GM21367 (cell line): Measurements from ENCODE around the gene SHLD1.
"Not testable (repeated sequence)": the region's sequence is repeated elsewhere in the genome, so short reads cannot be mapped to it uniquely, and the experiment has no call there.

Experiments used
- ATAC-seq: cut with Tn5 transposase; IDR thresholded peaks from one replicate; pipeline ENCODE4 v1.9.1; 2021; ENCODE audit not compliant: unreplicated experiment

Gene SHLD1

DNA sequence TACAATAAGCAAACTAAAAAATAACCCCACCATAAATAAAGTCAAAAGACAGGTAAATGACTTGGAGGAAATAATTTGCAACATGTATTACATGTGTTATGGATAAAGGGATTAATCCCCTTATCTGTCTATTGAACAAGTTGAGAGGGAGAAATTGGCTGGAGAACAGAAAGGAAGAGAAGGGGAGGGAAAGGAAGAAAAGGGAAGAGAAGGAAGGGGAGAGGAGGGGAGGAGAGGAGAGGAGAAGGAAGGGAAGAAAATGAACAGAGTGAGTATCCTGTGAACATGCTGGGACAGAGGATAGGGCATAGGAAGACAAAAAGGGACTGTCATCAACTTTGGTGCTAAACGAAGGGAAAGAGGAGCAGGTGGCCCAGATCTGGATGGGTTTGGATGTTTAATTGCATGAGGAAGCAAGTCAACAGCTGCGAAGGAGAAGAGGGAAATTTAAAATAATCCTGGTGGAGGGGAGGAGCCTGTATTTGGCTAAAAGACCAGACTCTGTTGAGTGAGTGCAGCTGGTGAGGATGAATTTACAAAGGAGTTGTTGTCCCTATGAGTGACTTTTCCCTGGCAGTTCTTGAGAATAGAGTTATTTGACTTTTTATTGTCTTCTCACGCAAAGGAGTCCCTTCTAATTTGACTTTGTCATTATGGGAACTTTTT, 14.2 kb upstream of the SHLD1 start:
- no peak for ATAC-seq

DNA sequence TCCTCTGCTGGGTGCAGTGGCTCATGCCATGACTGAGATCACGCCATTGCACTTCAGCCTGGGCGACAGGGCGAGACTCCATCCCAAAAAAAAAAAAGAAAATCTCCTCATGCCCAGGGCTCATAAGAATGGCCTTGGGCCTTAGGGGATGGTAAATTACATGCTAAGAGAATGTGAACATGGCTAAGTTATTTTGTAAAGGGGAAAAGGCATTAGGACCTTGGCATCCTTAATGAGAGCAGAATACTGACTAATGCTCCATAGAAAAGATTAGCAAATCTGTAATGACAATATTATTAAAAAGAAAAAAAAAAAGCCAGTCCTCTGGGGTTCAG, 12.6 kb upstream of the SHLD1 start:
- ATAC-seq: no peak

DNA sequence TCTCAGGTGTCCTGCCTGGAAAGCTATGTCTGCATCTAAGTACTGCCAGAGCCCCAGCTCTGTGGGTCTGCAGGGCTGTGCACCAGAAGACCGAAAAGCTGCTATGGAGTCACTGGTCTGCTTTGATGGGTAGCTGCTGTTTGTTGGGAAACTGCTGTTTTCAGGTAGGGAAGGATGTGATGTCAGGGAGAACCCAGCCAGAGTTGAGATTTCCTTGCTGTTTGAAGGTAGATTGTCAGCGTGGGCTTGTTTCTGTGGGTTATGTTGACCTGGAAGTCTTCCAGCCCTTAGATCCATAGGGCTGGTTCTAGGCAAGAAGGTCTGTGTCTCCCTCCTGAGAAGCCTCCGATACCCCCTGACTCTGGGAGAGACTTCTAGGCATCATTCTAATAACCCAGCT, 12.2 kb upstream of the SHLD1 start:
- no peak for ATAC-seq

DNA sequence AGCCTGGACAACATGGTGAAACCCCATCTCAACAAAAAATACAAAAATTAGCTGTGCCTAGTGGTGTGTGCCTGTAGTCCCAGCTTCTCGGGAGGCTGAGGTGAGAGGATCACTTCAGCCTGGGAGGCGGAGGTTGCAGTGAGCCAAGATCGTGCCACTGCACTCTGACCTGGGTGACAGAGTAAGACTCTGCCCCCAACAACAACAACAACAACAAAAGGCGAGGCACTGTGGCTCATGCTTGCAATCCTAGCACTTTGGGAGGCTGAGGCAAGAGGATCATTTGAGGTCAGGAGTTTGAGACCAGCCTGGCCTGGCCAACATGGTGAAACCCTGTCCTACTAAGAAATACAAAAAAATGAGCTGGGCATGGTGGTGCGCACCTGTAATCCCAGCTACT, 9.6 kb upstream of the SHLD1 start:
- not testable (repeated sequence) for ATAC-seq

DNA sequence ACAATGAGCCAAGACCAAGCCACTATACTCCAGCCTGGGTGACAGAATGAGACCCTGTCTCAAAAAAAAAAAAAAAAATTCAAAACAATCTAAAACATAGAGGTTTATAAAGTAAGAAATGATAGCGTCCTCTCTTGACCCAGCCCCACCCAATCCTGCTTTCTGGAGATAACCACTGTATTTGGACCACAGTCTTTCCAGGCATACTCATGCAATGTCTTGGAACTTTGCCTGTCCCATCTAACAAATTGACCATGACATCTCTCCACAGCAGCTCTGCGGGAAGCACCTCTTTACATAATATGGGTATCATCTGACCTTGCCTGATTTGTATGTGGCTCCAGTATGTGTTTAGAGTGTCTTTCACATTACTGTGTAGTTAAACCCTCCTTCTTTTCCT, 9.1 kb upstream of the SHLD1 start:
- ATAC-seq: no peak

DNA sequence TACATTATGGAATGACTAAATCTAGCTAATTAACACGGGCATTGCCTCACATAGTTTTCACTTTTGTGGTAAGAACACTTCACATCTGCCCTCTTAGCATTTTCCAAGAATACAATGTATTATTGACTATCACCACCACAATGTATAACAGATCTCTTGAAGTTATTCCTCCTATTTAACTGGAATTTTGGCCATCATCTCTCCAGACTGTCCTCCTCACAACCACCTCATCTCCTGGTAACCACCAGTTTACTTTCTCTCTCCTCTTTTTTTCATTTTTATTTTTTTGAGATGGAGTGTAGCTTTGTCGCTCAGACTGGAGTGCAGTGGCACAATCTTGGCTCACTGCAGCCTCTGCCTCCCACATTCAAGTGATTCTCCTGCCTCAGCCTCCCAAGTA, 8.2 kb upstream of the SHLD1 start:
- ATAC-seq: no peak

DNA sequence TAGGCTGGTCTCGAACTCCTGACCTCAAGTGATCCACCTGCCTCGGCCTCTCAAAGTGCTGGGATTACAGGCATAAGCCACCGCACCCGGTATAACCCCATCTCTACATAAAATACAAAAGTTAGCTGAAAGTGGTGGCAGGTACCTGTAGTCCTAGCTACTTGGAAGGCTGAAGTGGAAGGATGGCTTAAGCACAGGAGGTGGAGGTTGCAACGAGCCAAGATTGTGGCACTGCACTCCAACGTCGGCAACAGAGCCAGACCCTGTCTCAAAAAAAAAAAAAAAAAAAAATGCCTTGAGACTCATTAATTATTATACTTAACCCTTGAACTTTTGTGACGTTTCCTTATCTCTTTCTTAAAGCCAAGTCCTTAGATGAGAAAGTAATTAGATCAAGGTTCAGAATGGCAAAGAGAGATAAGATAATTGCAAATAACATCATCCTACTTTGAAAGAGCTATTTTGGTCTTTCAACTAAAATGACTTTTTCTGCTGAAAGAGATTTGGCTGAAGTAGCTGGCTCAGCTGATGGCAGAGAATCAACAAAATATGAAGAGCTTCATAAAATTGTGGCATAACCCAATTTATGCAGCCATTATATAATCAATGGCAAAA, 4.7 kb upstream of the SHLD1 start:
- no peak for ATAC-seq

DNA sequence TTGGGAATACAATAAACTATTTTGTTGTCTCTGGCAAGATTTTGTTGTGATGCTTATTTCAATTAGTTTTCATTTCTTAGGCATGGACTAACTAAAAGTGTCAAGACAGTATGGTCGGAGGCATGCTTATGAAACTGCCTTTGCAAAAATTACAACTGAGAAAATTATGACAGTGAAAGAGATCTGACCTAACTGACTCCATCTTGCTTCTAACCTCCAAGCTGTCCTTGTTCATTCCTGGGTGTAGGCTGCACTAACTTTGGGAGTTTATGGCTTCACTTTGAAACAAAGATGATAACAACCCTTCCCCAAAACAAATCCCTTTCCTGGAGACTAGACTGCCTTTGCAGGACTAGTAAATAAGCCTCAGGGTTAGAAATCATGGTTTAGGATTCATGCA, 4.1 kb upstream of the SHLD1 start:
- no peak for ATAC-seq

DNA sequence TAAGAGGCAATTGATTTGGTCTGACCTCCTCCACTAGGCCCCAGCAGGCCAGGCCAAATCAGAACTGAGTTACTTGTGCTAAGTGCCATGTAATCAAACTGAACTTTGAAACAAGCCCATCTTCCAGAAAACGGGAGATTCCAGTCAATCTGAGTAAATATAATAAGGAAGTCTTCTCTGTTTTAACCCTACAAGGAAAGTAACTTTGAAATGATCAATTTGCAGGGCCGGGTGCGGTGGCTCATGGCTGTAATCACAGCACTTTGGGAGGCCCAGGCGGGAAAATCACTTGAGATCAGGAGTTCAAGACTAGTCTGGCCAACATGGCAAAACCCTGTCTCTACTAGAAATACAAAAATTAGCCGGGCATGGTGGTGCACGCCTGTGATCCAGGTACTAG, 2.0 kb upstream of the SHLD1 start:
- ATAC-seq: no peak

DNA sequence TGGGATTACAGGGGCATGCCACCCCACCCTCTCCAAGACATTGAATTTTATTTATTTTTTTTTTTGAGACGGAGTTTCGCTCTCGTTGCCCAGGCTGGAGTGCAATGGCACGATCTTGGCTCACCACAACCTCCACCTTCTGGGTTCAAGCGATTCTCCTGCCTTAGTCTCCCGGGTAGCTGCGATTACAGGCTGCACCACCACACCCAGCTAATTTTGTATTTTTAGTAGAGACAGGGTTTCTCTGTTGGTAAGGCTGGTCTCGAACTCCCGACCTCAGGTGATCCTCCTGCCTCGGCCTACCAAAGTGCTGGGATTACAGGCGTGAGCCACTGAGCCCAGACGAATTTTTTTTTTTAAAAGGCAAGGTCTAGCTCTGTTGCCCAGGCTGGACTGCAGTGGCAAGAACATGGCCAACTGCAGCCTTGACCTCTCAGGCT, 669 bp upstream of the SHLD1 start:
- not testable (repeated sequence) for ATAC-seq

DNA sequence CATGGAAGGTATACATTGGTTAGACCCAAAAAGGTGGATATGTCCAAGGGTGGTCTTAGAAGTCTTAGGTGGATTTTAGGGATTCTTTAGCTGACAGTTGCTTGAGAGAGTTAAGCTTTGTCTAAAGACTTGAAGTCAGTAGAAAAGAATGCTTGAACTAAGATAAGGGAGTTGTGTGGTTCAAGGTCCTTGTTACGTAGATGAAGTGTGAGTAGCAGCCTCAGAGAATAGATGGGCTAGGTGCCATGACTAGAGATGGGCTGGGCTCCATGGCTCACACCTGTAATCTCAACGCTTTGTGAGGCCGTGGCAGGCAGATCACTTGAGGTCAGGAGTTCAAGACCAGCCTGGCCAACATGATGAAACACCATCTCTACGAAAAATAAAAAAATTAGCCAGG, 1.7 kb downstream of the SHLD1 start:
- no peak for ATAC-seq

DNA sequence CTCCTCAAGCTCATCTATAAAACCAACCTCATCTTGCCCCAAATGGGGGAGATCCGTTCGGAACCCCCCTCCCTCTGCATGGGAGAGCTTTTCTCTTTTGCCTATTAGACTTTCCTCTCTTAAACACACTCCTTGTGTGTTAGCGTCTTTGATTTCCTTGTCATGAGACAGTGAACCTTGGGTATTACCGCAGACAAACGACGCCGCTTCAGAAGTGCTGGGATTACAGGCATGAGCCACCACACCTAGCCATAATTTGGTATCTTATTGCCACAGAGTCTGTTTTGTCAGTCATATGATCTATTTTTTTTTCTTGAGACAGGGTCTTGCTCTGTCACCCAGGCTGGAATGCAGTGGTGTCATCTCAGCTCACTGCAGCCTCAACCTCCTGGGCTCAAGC, 3.6 kb downstream of the SHLD1 start:
- ATAC-seq: no peak

DNA sequence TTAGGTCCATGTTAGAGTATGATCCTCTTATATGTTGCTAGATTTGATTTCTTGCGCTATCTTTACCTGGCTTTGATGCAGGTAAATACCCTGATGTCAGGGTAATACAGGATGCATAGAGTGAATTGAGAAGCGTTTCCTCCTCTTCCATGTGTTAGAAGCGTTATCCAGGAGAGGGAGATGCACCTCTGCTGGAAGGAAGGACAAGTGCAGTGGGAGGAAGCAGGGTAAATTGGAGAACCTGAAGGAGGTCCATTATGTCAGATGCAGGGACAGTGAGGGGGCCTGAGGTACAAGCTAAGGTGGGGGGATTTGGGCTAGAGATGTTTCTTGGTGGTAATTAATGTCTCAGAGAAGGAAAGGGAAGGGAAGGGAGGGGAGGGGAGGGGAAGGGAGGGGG, 7.7 kb downstream of the SHLD1 start:
- no peak for ATAC-seq

DNA sequence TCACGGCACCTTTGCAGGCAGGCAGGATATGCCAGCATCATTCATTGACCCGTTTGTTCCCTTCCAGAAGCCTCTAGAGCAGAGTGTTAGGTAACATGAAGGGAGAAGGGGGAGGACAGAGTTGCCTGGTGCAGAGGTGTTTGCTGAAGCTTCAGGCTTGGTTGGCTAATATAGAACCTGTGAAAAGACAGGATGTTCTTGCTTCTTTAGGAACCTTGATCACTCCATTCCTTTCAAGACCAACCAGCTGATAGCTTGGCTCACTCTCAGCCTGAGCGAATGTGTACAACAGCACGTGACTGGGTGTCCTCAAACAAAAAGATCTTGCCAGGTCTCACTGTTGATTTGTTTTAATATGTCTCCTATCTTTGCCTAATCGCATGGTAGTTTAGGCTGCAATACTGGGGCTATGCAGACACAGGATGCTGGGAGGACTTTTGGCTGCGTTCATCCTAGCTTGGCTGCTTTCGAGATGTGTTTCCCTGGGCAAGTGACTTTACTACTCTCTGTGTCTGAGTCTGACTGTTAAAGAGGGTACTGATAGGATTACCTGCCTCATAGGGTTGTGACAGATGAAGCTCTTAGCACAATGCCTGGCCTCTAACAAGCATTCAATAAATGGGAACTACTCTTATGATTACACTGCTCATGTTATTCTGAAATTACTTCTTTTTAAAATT, 16.0 kb downstream of the SHLD1 start:
- no peak for ATAC-seq

DNA sequence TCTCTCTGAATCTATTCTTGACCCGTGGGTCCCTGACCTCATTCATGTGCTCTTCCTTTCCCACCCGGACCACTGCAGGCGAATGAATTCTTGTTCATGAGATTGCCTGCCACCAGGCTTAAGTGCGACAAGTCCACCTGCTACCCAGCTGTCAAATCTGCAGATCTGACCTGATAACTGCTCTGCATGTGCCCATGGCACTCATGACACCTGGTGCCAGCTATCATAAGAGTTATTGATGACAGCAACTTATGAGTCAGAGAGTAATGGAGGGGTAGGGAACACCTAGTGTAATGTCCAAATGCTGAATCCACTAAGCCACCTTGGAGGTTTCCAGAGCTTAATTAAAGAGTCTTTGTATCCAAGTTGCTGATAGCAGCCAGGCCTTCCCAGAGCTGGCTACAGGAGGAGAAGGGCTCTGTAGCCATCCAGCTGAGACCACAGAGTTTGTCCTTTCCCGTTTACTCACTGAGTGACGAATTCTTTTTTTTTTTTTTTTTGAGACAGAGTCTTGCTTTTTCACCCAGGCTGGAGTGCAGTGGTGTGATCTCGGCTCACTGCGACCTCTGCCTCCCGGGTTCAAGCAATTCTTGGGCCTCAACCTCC, 17.4 kb downstream of the SHLD1 start:
- no peak for ATAC-seq

DNA sequence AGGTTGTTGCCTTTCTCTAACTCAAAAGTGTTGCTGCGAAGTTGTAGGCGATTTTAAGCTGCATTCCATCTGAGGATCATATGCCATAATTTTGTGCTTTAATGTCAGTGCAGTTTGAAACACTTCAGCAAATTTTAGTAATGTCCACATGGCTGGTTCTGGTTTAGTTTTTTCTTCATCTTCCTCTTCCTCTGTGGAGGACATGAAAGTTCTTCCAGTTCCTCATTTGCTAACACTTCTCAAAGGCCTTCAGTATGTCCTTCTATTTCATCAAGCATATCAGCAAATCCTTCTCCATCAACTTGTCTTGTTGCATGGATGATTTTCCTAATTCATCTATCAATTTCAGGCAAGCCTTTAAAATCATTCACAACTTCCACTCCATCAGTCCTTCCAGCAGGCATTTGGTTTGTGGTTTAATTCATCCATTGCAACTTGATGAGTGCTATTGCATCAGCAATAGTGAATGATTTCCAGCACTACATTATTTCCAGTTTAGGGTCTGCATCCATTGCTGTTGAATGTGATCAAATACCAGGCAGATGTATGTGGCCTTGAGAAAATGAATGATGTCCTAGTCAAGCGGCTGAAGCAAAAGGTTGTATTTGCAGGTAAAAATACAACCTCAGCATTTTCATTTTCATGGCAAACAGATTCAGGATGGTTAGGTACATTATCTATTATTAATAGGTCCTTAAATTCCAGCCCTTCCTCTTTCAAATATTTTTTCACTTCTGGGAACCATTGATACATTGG, 20.2 kb downstream of the SHLD1 start:
- no peak for ATAC-seq

DNA sequence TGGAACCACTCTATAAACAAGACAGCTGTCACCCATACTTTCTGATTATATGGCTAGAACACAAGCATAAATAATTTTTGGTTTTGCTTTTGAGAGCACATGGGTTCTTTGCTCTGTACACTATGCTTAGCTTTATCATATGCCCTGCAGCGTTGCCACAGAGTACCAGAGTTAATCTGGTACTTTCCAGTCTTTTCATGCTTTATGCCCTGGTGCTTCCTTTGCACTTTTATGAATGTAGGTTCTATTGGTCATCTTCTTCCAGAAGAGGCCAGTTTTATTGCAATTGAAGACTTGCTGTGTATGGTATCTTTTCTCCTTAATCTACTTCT, 20.8 kb downstream of the SHLD1 start:
- ATAC-seq: no peak

DNA sequence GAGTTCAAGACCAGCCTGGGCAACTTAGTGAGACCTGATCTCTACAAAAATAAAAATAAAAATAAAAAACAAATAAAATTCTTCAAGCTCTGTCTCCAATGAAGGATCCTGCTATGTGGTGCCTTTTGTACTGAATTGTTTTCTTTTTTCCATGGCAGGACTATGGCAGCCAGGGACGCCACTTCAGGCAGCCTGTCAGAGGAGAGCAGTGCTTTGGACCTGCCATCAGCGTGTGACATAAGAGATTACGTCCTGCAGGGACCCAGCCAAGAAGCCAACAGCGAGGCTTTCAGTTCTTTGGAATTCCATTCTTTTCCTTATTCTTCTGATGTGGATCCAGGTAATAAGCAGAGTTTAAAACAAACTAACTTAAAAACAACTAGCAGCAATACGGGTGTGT, 22.5 kb downstream of the SHLD1 start:
- no peak for ATAC-seq

DNA sequence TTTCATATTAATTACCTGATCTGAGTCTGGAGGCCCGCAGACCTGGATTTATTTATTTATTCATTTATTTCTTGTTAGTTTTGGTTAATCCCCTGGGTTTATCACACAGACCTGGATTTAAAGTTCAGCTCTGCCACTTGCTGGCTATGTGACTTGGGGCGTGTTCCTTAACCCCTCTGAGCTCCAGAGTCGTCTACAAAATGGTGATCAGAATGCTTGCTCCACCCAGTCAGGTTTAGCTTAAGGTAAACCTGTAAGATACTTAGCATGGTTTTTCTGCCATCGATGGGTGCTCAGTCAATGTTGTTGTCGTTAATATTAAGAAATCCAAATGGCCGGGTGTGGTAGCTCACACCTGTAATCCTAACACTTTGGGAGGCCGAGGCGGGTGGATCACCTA, 23.4 kb downstream of the SHLD1 start:
- ATAC-seq: no peak

DNA sequence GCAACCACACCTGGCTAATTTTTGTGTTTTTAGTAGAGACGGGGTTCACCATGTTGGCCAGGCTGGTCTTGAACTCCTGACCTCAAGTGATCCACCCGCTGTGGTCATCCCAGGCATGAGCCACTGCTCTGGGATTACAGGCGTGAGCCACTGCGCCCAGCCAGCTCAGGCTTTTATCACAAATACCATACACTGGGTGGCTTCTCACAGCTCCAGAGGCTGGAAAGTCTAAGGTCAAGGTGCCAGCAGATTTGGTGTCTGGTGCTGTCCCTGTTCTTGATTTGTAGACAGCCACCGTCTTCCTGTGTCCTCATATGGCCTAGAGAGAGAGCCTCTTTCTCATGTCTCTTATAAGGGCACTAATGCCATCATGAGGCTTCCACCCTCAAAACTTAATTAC, 25.9 kb downstream of the SHLD1 start:
- ATAC-seq: no peak

DNA sequence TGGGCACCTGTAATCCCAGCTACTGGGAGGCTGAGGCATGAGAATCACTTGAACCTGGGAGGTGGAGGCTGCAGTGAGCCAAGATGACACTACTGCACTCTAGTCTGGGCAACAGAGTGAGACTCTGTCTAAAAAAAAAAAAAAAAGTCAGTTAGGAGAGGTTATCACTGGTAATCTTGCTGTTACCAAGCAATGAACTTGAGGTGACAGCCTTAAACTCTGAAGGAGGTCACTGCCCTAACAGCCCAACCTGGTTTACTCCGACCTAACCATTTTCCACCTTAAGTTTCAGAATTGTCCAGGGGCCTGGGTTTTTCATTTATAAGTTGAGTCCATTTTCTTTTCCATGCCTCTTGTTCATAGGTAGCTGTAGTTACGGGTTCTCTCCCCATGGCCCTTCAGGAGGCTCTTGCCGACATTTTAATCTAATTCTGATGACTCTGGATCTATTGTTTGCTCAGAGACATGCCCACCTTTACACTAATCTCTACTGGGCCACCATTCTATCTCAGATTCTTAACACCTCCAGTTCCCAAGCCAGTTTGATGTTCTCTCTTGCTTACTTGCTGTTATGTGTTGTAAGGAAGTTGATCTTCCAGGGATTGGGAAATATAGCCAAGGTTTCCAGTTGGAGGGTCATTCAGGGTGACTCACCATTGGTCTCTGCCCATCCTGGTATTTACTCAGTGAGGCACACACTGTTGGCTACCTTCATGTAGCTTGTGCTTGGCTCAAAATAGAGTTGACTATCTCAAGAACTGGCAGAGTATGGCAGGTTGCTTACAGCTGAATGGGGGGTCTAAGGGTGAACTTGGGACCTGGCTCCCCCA, 29.1 kb downstream of the SHLD1 start:
- ATAC-seq: no peak
